CD14-positive monocyte (primary cell): ENCODE results near the gene FOXE1. TPM values are rescaled to one million over a fixed set of nuclear protein-coding genes. Genes with fewer than 3 reads are reported as not detected.

Source experiments
- DNase-seq, 3 donors: peaks; one replicate each; pipeline ENCODE4 v3.0.0-alpha.2; 2011 to 2022
- H2AFZ ChIP-seq: 2 replicates; pipeline ENCODE4 v1.6.0; 2012; ENCODE audit warnings: mild to moderate bottlenecking, low read depth, low read length, inconsistent platforms; ENCODE audit not compliant: insufficient read depth, poor library complexity, severe bottlenecking
- H3K27ac ChIP-seq, 2 donors: 1 replicate in 1 of 2; 2 replicates in 1 of 2; pipeline ENCODE4 v1.5.1; 2012 to 2013; ENCODE audit warnings: low read length in 2 of 2, control low read depth in 1 of 2, inconsistent platforms in 1 of 2, low read depth in 1 of 2, mild to moderate bottlenecking in 1 of 2
- H3K27me3 ChIP-seq, 2 donors: one replicate each; pipeline versions ENCODE4 v1.6.0 to v1.6.1; 2011 to 2013; ENCODE audit warnings: low read length in 2 of 2; ENCODE audit not compliant: control insufficient read depth in 2 of 2, insufficient read depth in 2 of 2
- H3K36me3 ChIP-seq, 2 donors: replicated peaks in 1 of 2; 1 replicate in 1 of 2; 2 replicates in 1 of 2; pipeline versions ENCODE4 v1.5.1 to v1.6.1; 2012 to 2013; ENCODE audit warnings: low read length in 2 of 2, control low read depth in 1 of 2, inconsistent platforms in 1 of 2, mild to moderate bottlenecking in 1 of 2; ENCODE audit not compliant: insufficient read depth in 2 of 2, control insufficient read depth in 1 of 2
- H3K4me1 ChIP-seq, 2 donors: 1 replicate in 1 of 2; 2 replicates in 1 of 2; pipeline versions ENCODE4 v1.5.1 to v1.6.1; 2012 to 2013; ENCODE audit warnings: low read length in 2 of 2, control low read depth in 1 of 2, inconsistent platforms in 1 of 2, mild to moderate bottlenecking in 1 of 2, moderate library complexity in 1 of 2; ENCODE audit not compliant: insufficient read depth in 2 of 2, control insufficient read depth in 1 of 2
- H3K4me2 ChIP-seq: replicated peaks from 2 replicates; pipeline ENCODE3; 2012; ENCODE audit warnings: low read length, moderate library complexity, mild to moderate bottlenecking; ENCODE audit not compliant: poor library complexity, severe bottlenecking; ENCODE audit errors: extremely low read depth
- H3K4me3 ChIP-seq, 3 experiments: fragments of 200-600 bp in 1 of 3; sonication (generic) in 1 of 3; replicated peaks in 1 of 3; 1 replicate in 2 of 3; 2 replicates in 1 of 3; pipeline ENCODE4 v1.5.1; 2011 to 2013; ENCODE audit warnings: low read length in 3 of 3, mild to moderate bottlenecking in 3 of 3, control low read depth in 2 of 3, low read depth in 2 of 3, inconsistent platforms in 1 of 3, moderate library complexity in 1 of 3
- H3K79me2 ChIP-seq: 2 replicates; pipeline ENCODE4 v1.6.0; 2012; ENCODE audit warnings: mild to moderate bottlenecking, control low read depth, inconsistent platforms, low read length, moderate library complexity; ENCODE audit not compliant: insufficient read depth
- H3K9ac ChIP-seq: 2 replicates; pipeline ENCODE4 v1.6.0; 2017; ENCODE audit warnings: low read length, mild to moderate bottlenecking; ENCODE audit not compliant: insufficient read depth, poor library complexity, severe bottlenecking
- H3K9me3 ChIP-seq, 2 donors: replicated peaks in 1 of 2; 1 replicate in 1 of 2; 2 replicates in 1 of 2; pipeline versions ENCODE4 v1.5.1 to v1.6.1; 2012 to 2013; ENCODE audit warnings: low read length in 2 of 2, control low read depth in 1 of 2; ENCODE audit not compliant: control insufficient read depth in 1 of 2, insufficient read depth in 1 of 2
- H4K20me1 ChIP-seq: 2 replicates; pipeline ENCODE4 v1.6.0; 2012; ENCODE audit warnings: mild to moderate bottlenecking, low read length, control low read depth, moderate library complexity; ENCODE audit not compliant: insufficient read depth
- H3K27ac Mint-ChIP-seq, 7 donors: one replicate each; pipeline ENCODE4 v1.8.0; 2020; ENCODE audit warnings: mild to moderate bottlenecking in 7 of 7, mixed read lengths in 7 of 7, moderate library complexity in 6 of 7, inconsistent platforms in 2 of 7
- H3K27me3 Mint-ChIP-seq, 3 donors: one replicate each; pipeline ENCODE4 v1.8.0; 2021 to 2022; ENCODE audit warnings: low read depth in 3 of 3, mild to moderate bottlenecking in 3 of 3, mixed read lengths in 3 of 3, moderate library complexity in 3 of 3, inconsistent platforms in 1 of 3
- H3K36me3 Mint-ChIP-seq, 2 donors: one replicate each; pipeline ENCODE4 v1.8.0; 2020; ENCODE audit warnings: mixed read lengths in 2 of 2, inconsistent platforms in 1 of 2, mild to moderate bottlenecking in 1 of 2
- H3K4me1 Mint-ChIP-seq: one replicate; pipeline ENCODE4 v1.8.0; 2020; ENCODE audit warnings: mild to moderate bottlenecking, mixed read lengths
- H3K4me3 Mint-ChIP-seq, 2 donors: one replicate each; pipeline ENCODE4 v1.8.0; 2020; ENCODE audit warnings: mild to moderate bottlenecking in 2 of 2, mixed read lengths in 2 of 2, moderate library complexity in 1 of 2
- H3K9me3 Mint-ChIP-seq, 7 donors: one replicate each; pipeline ENCODE4 v1.8.0; 2020 to 2022; ENCODE audit warnings: mixed read lengths in 7 of 7, mild to moderate bottlenecking in 6 of 7, moderate library complexity in 6 of 7, inconsistent platforms in 2 of 7
- WGBS: methylation state at CpG from one replicate; pipeline ENCODE4 v1.1.5; 2013; ENCODE audit warnings: missing lambda C conversion rate; ENCODE audit not compliant: insufficient coverage; 5-methylcytosine and 5-hydroxymethylcytosine counted together
- intact Hi-C, 2 donors: fragments of 100-400 bp; cut with micrococcal nuclease; formaldehyde crosslinking; loops; one replicate each; pipeline versions ENCODE4 v1.15.0 to v1.15.1; 2023
- polyA plus RNA-seq, 3 donors: library from polyadenylated mRNA; depleted of rRNA in 1 of 3; unstranded in 2 of 3; stranded (reverse) in 1 of 3; fragments of 300-500 nt in 2 of 3; fragments of >200 nt in 1 of 3; fragmentation: Illumina TruSeq in 2 of 3; gene quantifications; 1 replicate in 2 of 3; 2 replicates in 1 of 3; pipeline ENCODE4 v1.2.3, GENCODE V29; 2012 to 2021
- TF ChIP-seq, protein P1 (sequence below): fragments of 200-600 bp; IDR thresholded peaks from one replicate; pipeline ENCODE4 v1.8.0; 2022; ENCODE audit warnings: antibody characterized with exemption, mild to moderate bottlenecking

FOXE1 gene
- polyA plus RNA-seq, 3 donors, result 0.01 TPM; not detected in 2

- H3K9ac ChIP-seq, result no peak overlapping the region
- Mint-ChIP-seq H3K36me3 (no peaks in the 10 kb centered on the region), H3K27ac (no peak overlapping the region), H3K4me3 (no peak overlapping the region), H3K27me3 (peaks cover 17 to 41% (median 34%) of the 10 kb centered on the region in 3 donors), H3K4me1 (peaks cover 5% of the 10 kb centered on the region), H3K9me3 (peaks cover 0 to 12% (median 7%) of the 10 kb centered on the region in 7 donors)
- peaks cover 0 to 4% of the 10 kb centered on the region in 2 donors for H3K4me1 ChIP-seq
- no peak for DNase-seq
- no peaks in the 10 kb centered on the region for H4K20me1 ChIP-seq
- intact Hi-C loops, result no loop called here
- H3K4me2 ChIP-seq, result no peak overlapping the region
- WGBS, result 94% methylated on average over 3 of the region's 5 CpGs
- H2AFZ ChIP-seq, result no peak overlapping the region
- no peaks in the 10 kb centered on the region for H3K36me3 ChIP-seq
- no peak overlapping the region for H3K4me3 ChIP-seq
- peaks cover 4 to 10% of the 10 kb centered on the region in 2 donors for H3K9me3 ChIP-seq
- TF ChIP-seq, protein P1, sequence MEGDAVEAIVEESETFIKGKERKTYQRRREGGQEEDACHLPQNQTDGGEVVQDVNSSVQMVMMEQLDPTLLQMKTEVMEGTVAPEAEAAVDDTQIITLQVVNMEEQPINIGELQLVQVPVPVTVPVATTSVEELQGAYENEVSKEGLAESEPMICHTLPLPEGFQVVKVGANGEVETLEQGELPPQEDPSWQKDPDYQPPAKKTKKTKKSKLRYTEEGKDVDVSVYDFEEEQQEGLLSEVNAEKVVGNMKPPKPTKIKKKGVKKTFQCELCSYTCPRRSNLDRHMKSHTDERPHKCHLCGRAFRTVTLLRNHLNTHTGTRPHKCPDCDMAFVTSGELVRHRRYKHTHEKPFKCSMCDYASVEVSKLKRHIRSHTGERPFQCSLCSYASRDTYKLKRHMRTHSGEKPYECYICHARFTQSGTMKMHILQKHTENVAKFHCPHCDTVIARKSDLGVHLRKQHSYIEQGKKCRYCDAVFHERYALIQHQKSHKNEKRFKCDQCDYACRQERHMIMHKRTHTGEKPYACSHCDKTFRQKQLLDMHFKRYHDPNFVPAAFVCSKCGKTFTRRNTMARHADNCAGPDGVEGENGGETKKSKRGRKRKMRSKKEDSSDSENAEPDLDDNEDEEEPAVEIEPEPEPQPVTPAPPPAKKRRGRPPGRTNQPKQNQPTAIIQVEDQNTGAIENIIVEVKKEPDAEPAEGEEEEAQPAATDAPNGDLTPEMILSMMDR, result no peak
- no peak overlapping the region for H3K27ac ChIP-seq
- H3K79me2 ChIP-seq, result no peaks in the 10 kb centered on the region
- peaks cover 24 to 27% of the 10 kb centered on the region in 2 donors for H3K27me3 ChIP-seq
Measured at GRCh38 chr9:97809666-97810344, 43.2 kb upstream of the FOXE1 start.

- Histone ChIP-seq H3K36me3 (no peaks in the 10 kb centered on the region), H2AFZ (no peak overlapping the region), H3K27ac (no peak overlapping the region), H3K9me3 (peaks cover 4 to 10% of the 10 kb centered on the region in 2 donors), H3K4me1 (peaks cover 0 to under 1% of the 10 kb centered on the region in 2 donors), H3K79me2 (no peaks in the 10 kb centered on the region), H3K4me3 (no peak overlapping the region), H3K4me2 (no peak overlapping the region), H3K9ac (no peak overlapping the region), H4K20me1 (no peaks in the 10 kb centered on the region), H3K27me3 (peaks cover 10 to 12% of the 10 kb centered on the region in 2 donors)
- intact Hi-C loops, result no loop called here
- H3K36me3 Mint-ChIP-seq, result no peaks in the 10 kb centered on the region
- no peak overlapping the region for H3K27ac Mint-ChIP-seq
- 89% methylated on average over 4 of the region's 7 CpGs for WGBS
- DNase-seq, result no peak
- TF ChIP-seq, protein P1, result no peak
- H3K4me1 Mint-ChIP-seq, result peaks cover 2% of the 10 kb centered on the region
- H3K4me3 Mint-ChIP-seq, result no peak overlapping the region
- peaks cover 0 to 10% (median 7%) of the 10 kb centered on the region in 7 donors for H3K9me3 Mint-ChIP-seq
- H3K27me3 Mint-ChIP-seq, result peaks cover 6 to 37% (median 26%) of the 10 kb centered on the region in 3 donors
Measured at GRCh38 chr9:97811533-97812246, 41.3 kb upstream of the FOXE1 start.
